ENCODE data around the gene ZYX. TPM values are rescaled to one million over a fixed set of nuclear protein-coding genes. Genes with fewer than 3 reads are reported as not detected.

ZYX gene
- total and polyA plus RNA-seq, 9 of the 15 experiments (the other 6 are each of a cell fraction or from before 2014, with no cell fraction given): 1.8 to 130 (median 15.7) TPM

GRCh38 chr7:143345428-143345900 lies 35.7 kb upstream of the ZYX start (continued):
- TF ChIP-seq ZNF316 (IDR thresholded peaks at IDR 0.05): no peak
- no peak for TF ChIP-seq HNRNPL (IDR thresholded peaks at IDR 0.05; ENCODE audit: low read depth, low read length)
- no peak for TF ChIP-seq NKRF (IDR thresholded peaks at IDR 0.05; ENCODE audit: borderline replicate concordance)
- TF ChIP-seq ZNF3 (CRISPR knock-in tag; IDR thresholded peaks at IDR 0.05): no peak
- peak in 1 of 2 experiments; percentile 14; a peak in 1 of 4 replicates for TF ChIP-seq SRF (CRISPR knock-in tag; IDR thresholded peaks at IDR 0.05)
- TF ChIP-seq, protein P1, sequence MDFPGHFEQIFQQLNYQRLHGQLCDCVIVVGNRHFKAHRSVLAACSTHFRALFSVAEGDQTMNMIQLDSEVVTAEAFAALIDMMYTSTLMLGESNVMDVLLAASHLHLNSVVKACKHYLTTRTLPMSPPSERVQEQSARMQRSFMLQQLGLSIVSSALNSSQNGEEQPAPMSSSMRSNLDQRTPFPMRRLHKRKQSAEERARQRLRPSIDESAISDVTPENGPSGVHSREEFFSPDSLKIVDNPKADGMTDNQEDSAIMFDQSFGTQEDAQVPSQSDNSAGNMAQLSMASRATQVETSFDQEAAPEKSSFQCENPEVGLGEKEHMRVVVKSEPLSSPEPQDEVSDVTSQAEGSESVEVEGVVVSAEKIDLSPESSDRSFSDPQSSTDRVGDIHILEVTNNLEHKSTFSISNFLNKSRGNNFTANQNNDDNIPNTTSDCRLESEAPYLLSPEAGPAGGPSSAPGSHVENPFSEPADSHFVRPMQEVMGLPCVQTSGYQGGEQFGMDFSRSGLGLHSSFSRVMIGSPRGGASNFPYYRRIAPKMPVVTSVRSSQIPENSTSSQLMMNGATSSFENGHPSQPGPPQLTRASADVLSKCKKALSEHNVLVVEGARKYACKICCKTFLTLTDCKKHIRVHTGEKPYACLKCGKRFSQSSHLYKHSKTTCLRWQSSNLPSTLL (IDR thresholded peaks at IDR 0.05): no peak
- TF ChIP-seq CBX8 (IDR thresholded peaks at IDR 0.05; ENCODE audit: borderline replicate concordance, extremely low read depth, low read depth, low read length, poor library complexity, severe bottlenecking): no peak
- TF ChIP-seq MAZ (CRISPR knock-in tag; conservative IDR thresholded peaks at IDR 0.05 in 1 of 2, IDR thresholded peaks at IDR 0.05 in 1 of 2): peak in 1 of 2 experiments; percentile 84; a peak in 2 of 4 replicates
- peak; percentile 55; the same call in 1 of the 2 replicates for TF ChIP-seq ETV1 (tag; conservative IDR thresholded peaks at IDR 0.05; ENCODE audit: low read depth)
- peak; percentile 30; the same call in 1 of the 2 replicates for TF ChIP-seq HCFC1 (IDR thresholded peaks at IDR 0.05; ENCODE audit: low read depth, low read length)
- peak; percentile 43; the same call in 1 of the 2 replicates for TF ChIP-seq SMARCA4 (IDR thresholded peaks at IDR 0.05)
- TF ChIP-seq L3MBTL2 (IDR thresholded peaks at IDR 0.05): peak; percentile 85
- TF ChIP-seq ATF1 (CRISPR knock-in tag; IDR thresholded peaks at IDR 0.05): no peak
- peak; percentile 52 for TF ChIP-seq ATF1 (tag; IDR thresholded peaks at IDR 0.05)
- no peak for TF ChIP-seq ELF4 (CRISPR knock-in tag; IDR thresholded peaks at IDR 0.05)
- no peak for TF ChIP-seq ZNF695 (CRISPR knock-in tag; IDR thresholded peaks at IDR 0.05)
- peak; percentile 48 to 83 for TF ChIP-seq E2F6 (IDR thresholded peaks at IDR 0.05; ENCODE audit: borderline replicate concordance in 1 of 2, extremely low read depth in 1 of 2, insufficient read depth in 1 of 2, insufficient read length in 1 of 2, low read depth in 1 of 2, low read length in 1 of 2, poor library complexity in 1 of 2, severe bottlenecking in 1 of 2)
- TF ChIP-seq ZNF274 (IDR thresholded peaks at IDR 0.05; ENCODE audit: borderline replicate concordance, low read depth, low read length): no peak
- TF ChIP-seq ZFP1 (CRISPR knock-in tag; IDR thresholded peaks at IDR 0.05): no peak
- TF ChIP-seq JUND (IDR thresholded peaks at IDR 0.05; ENCODE audit: borderline replicate concordance, low read depth, low read length): peak; percentile 43; the same call in 1 of the 2 replicates
- TF ChIP-seq JUND (tag; IDR thresholded peaks at IDR 0.05; ENCODE audit: borderline replicate concordance, low read depth, low read length): peak; percentile 48; the same call in 1 of the 3 replicates
- TF ChIP-seq, protein P2, sequence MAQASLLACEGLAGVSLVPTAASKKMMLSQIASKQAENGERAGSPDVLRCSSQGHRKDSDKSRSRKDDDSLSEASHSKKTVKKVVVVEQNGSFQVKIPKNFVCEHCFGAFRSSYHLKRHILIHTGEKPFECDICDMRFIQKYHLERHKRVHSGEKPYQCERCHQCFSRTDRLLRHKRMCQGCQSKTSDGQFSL (CRISPR knock-in tag; IDR thresholded peaks at IDR 0.05): 0 out of 2 replicates have a peak, but pooled peaks have one; percentile 34
- TF ChIP-seq, protein P2 (tag; IDR thresholded peaks at IDR 0.05): no peak
- no peak for TF ChIP-seq XRCC3 (IDR thresholded peaks at IDR 0.05)

All from K562 (cell line).